Measurements from ENCODE around the gene HS6ST1.

The HS6ST1 gene

DNA sequence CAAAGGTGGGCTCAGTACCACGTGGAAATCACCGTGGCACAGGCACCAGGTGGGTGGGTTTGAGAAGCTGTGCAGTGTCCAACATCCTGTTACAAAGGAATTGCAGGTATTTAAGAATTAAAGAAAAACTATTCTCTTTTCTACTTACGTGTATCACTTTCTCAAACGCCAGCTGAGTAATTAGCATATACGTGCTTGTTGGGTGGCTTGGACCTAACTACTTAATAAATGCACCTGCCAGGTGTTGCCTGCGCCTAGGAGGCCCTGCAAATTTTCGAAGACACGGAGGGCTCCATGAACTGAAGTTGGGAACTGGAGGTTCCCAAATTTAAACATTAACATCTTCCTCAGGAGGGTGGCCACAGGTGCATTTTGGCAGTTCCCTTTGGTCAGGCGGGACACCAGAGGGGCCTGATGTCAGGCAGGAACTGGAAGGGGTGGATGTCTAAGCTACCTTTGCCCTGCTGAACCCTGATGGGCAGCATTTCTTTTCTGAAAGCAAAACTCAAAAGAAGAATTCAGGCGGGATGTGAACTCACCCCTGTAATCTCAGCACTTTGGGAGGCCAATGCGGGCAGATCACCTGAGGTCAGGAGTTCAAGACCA is 84.8 kb downstream of the HS6ST1 start:
- TF ChIP-seq, protein P1, sequence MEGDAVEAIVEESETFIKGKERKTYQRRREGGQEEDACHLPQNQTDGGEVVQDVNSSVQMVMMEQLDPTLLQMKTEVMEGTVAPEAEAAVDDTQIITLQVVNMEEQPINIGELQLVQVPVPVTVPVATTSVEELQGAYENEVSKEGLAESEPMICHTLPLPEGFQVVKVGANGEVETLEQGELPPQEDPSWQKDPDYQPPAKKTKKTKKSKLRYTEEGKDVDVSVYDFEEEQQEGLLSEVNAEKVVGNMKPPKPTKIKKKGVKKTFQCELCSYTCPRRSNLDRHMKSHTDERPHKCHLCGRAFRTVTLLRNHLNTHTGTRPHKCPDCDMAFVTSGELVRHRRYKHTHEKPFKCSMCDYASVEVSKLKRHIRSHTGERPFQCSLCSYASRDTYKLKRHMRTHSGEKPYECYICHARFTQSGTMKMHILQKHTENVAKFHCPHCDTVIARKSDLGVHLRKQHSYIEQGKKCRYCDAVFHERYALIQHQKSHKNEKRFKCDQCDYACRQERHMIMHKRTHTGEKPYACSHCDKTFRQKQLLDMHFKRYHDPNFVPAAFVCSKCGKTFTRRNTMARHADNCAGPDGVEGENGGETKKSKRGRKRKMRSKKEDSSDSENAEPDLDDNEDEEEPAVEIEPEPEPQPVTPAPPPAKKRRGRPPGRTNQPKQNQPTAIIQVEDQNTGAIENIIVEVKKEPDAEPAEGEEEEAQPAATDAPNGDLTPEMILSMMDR (conservative IDR thresholded peaks at IDR 0.05; ENCODE audit: low read length) = no peak
- H3K4me3 ChIP-seq (ENCODE audit: low read length) = peak overlapping the region; percentile 67
- DNase-seq (ENCODE audit: low read depth) = no peak

- H3K4me3 ChIP-seq (ENCODE audit: low read length) = peak overlapping the region; percentile 67
- TF ChIP-seq, protein P1 (conservative IDR thresholded peaks at IDR 0.05; ENCODE audit: low read length) = peak; percentile 80
- peak; percentile 66 for DNase-seq (ENCODE audit: low read depth)
These were observed 85.5 kb downstream of the HS6ST1 start for GRCh38 chr2:128232965-128233789.

- TF ChIP-seq, protein P1 (conservative IDR thresholded peaks at IDR 0.05; ENCODE audit: low read length) = no peak
- H3K4me3 ChIP-seq (ENCODE audit: low read length) = no peak overlapping the region
- no peak for DNase-seq (ENCODE audit: low read depth)
These were observed 89.8 kb downstream of the HS6ST1 start for GRCh38 chr2:128228894-128229293.

GRCh38 chr2:128227862-128228261 is 90.8 kb downstream of the HS6ST1 start:
- no peak overlapping the region for H3K4me3 ChIP-seq (ENCODE audit: low read length)
- DNase-seq (ENCODE audit: low read depth) = no peak
- TF ChIP-seq, protein P1 (conservative IDR thresholded peaks at IDR 0.05; ENCODE audit: low read length) = no peak

- TF ChIP-seq, protein P1 (conservative IDR thresholded peaks at IDR 0.05; ENCODE audit: low read length) = no peak
- peak; percentile 11 for DNase-seq (ENCODE audit: low read depth)
- no peak overlapping the region for H3K4me3 ChIP-seq (ENCODE audit: low read length)
These were observed 98.8 kb downstream of the HS6ST1 start for GRCh38 chr2:128219891-128220290.

- H3K4me3 ChIP-seq (ENCODE audit: low read length) = no peak overlapping the region
- TF ChIP-seq, protein P1 (conservative IDR thresholded peaks at IDR 0.05; ENCODE audit: low read length) = no peak
- DNase-seq (ENCODE audit: low read depth) = no peak
These were observed 101.0 kb downstream of the HS6ST1 start for GRCh38 chr2:128217671-128218070.
